K562 (cell line): Measurements from ENCODE around the gene NR4A2. TPM values are rescaled to one million over a fixed set of nuclear protein-coding genes. Genes with fewer than 3 reads are reported as not detected.
A peak's percentile ranks its signal among the peaks of the same experiment; 100 is the strongest.

Experiments
- BCL6 ChIP-seq: fragments of 250-450 bp; sonication (Bioruptor Pico); IDR thresholded peaks from 2 replicates; pipeline ENCODE4 v1.4.0; 2020
- BRD9 ChIP-seq: fragments of 450-650 bp; IDR thresholded peaks from 2 replicates; pipeline ENCODE4 v1.6.1; 2018; ENCODE audit warnings: low read depth; ENCODE audit not compliant: partially characterized antibody
- CTBP1 ChIP-seq: fragments of 450-650 bp; IDR thresholded peaks from 2 replicates; pipeline ENCODE4 v1.6.1; 2016; ENCODE audit warnings: borderline replicate concordance
- CXXC5 ChIP-seq: fragments of 250-450 bp; sonication (Bioruptor Pico); IDR thresholded peaks from 2 replicates; pipeline ENCODE4 v1.8.0; 2022; ENCODE audit warnings: inconsistent platforms, mild to moderate bottlenecking, moderate library complexity
- FOXJ2 ChIP-seq: fragments of 200-800 bp; sonication (Bioruptor generic); IDR thresholded peaks from 2 replicates; pipeline ENCODE4 v1.6.1; 2016; ENCODE audit warnings: missing genetic modification characterization, missing compliant biosample characterization
- FOXP4 ChIP-seq: sonication (generic); formaldehyde crosslinking; IDR thresholded peaks from 2 replicates; pipeline ENCODE4 v1.8.0; 2022; ENCODE audit warnings: mild to moderate bottlenecking, missing genetic modification reagents, borderline replicate concordance
- FUS ChIP-seq: fragments of 200-400 bp; formaldehyde crosslinking; optimal IDR thresholded peaks from 2 replicates; pipeline ENCODE3; 2017; ENCODE audit warnings: low read depth, low read length
- JUNB ChIP-seq: fragments of 450-650 bp; formaldehyde crosslinking; conservative IDR thresholded peaks from 2 replicates; pipeline ENCODE4 v1.4.0; 2020; ENCODE audit warnings: mild to moderate bottlenecking
- L3MBTL2 ChIP-seq: fragments of 450-650 bp; IDR thresholded peaks from 2 replicates; pipeline ENCODE4 v1.6.1; 2016; ENCODE audit warnings: mild to moderate bottlenecking, moderate library complexity
- MAFF ChIP-seq: IDR thresholded peaks from 2 replicates; pipeline ENCODE4 v1.6.1; 2012; ENCODE audit warnings: low read length, improper control_type of control experiment
- NBN ChIP-seq: fragments of 450-650 bp; IDR thresholded peaks from 2 replicates; pipeline ENCODE4 v1.6.1; 2016; ENCODE audit warnings: low read depth, mild to moderate bottlenecking
- NRF1 ChIP-seq, 2 experiments: fragments of 450-650 bp; IDR thresholded peaks in 1 of 2; conservative IDR thresholded peaks in 1 of 2; 2 replicates each; pipeline ENCODE4 v1.6.1; 2014; ENCODE audit warnings: mild to moderate bottlenecking in 2 of 2
- PRPF4 ChIP-seq: fragments of 200-400 bp; formaldehyde crosslinking; IDR thresholded peaks from one replicate; pipeline ENCODE4 v1.6.1; 2017; ENCODE audit warnings: low read length, low read depth, mild to moderate bottlenecking; ENCODE audit not compliant: insufficient read depth, poor library complexity, severe bottlenecking
- RBFOX2 ChIP-seq: fragments of 200-400 bp; formaldehyde crosslinking; IDR thresholded peaks from 2 replicates; pipeline ENCODE4 v1.6.1; 2017; ENCODE audit warnings: low read depth, mild to moderate bottlenecking, low read length, moderate library complexity
- ZNF518B ChIP-seq: fragments of 250-450 bp; sonication (Bioruptor Pico); IDR thresholded peaks from 2 replicates; pipeline ENCODE4 v1.5.0; 2021; ENCODE audit warnings: mild to moderate bottlenecking, moderate library complexity
- ZNF609 ChIP-seq: sonication (generic); formaldehyde crosslinking; IDR thresholded peaks from 2 replicates; pipeline ENCODE4 v1.8.1; 2023; ENCODE audit warnings: missing genetic modification reagents, mild to moderate bottlenecking, borderline replicate concordance
- polyA plus RNA-seq, 8 experiments: library from polyadenylated mRNA; depleted of rRNA in 4 of 8; stranded (reverse) in 5 of 8; unstranded in 3 of 8; fragments of >200 nt; fragmentation: Nextera tagmentation in 2 of 8; fragmentation: Illumina TruSeq in 1 of 8; extraction: Ambion mirVana in 2 of 8; extraction: Trizol in 1 of 8; gene quantifications; 2 replicates each; pipeline versions ENCODE4 v1.2.1 to v1.2.3, GENCODE V29; 2011 to 2014; ENCODE audit warnings: inconsistent platforms in 1 of 8, missing spikeins in 1 of 8
- total RNA-seq, 7 experiments: library from RNA; depleted of rRNA in 6 of 7; stranded (reverse); fragments of >200 nt in 6 of 7; fragmentation: Illumina TruSeq in 2 of 7; extraction: Trizol in 2 of 7; gene quantifications; 2 replicates each; pipeline versions ENCODE4 v1.2.1 to v1.2.3, GENCODE V29; 2011 to 2021; ENCODE audit warnings: low replicate concordance in 1 of 7

Gene NR4A2
- total and polyA plus RNA-seq, 9 of the 15 experiments (the other 6 are each of a cell fraction or from before 2014, with no cell fraction given), result 0.94 to 5.1 (median 1.3) TPM

GRCh38 chr2:156342254-156343095 is 10.0 kb upstream of the NR4A2 start (continued):
- TF ChIP-seq ZNF609 (CRISPR knock-in tag), result no peak
- peak; percentile 77 for TF ChIP-seq CTBP1
- TF ChIP-seq PRPF4, result peak; percentile 58
- peak; percentile 90 for TF ChIP-seq FOXJ2
- TF ChIP-seq L3MBTL2, result peak; percentile 21; the same call in 1 of the 2 replicates
- TF ChIP-seq JUNB, result 0 out of 2 replicates have a peak, but pooled peaks have one; percentile 29
- no peak for TF ChIP-seq FOXP4 (CRISPR knock-in tag)
- TF ChIP-seq RBFOX2, result peak; percentile 91
- peak; percentile 50; the same call in 1 of the 2 replicates for TF ChIP-seq NBN
- TF ChIP-seq MAFF, result no peak
- TF ChIP-seq ZNF518B, result no peak
- TF ChIP-seq FUS, result no peak
- TF ChIP-seq CXXC5 (CRISPR knock-in tag), result peak; percentile 94
- TF ChIP-seq NRF1 (conservative IDR thresholded peaks at IDR 0.05 in 1 of 2, IDR thresholded peaks at IDR 0.05 in 1 of 2), result peak; percentile 78 to 79
- peak; percentile 22 for TF ChIP-seq BRD9
- 0 out of 2 replicates have a peak, but pooled peaks have one; percentile 48 for TF ChIP-seq BCL6
